NCI-H2029 treated with DMSO at 0.1 percent for 48 hours (cell line): ENCODE measurements around the gene ERICH3.

ENCODE experiments used
- DNase-seq: peaks from one replicate; lab custom pipeline; 2025; lab: John Stamatoyannopoulos, UW

ERICH3 gene

GRCh38 chr1:74591949-74592348 is 81.6 kb downstream of the ERICH3 start:
- DNase-seq, result no peak

GRCh38 chr1:74590288-74590687 is 83.3 kb downstream of the ERICH3 start:
- no peak for DNase-seq

- DNase-seq, result no peak
Measured at GRCh38 chr1:74587888-74588287, 85.7 kb downstream of the ERICH3 start.

GRCh38 chr1:74586253-74586897 is 87.2 kb downstream of the ERICH3 start:
- DNase-seq, result no peak

GRCh38 chr1:74584185-74584584 is 89.4 kb downstream of the ERICH3 start:
- no peak for DNase-seq

GRCh38 chr1:74583397-74583796 is 90.2 kb downstream of the ERICH3 start:
- DNase-seq, result no peak

- DNase-seq, result no peak
Measured at GRCh38 chr1:74579425-74579824, 94.2 kb downstream of the ERICH3 start.

GRCh38 chr1:74578101-74578500 is 95.5 kb downstream of the ERICH3 start:
- DNase-seq, result no peak

- DNase-seq, result no peak
Measured at GRCh38 chr1:74571891-74572290, 101.7 kb downstream of the ERICH3 start.

GRCh38 chr1:74571493-74571800 is 102.1 kb downstream of the ERICH3 start:
- DNase-seq, result no peak

- no peak for DNase-seq
Measured at GRCh38 chr1:74570797-74571492, 102.6 kb downstream of the ERICH3 start.

- no peak for DNase-seq
Measured at GRCh38 chr1:74549932-74550331, 123.7 kb downstream of the ERICH3 start.

GRCh38 chr1:74548961-74549750 is 124.4 kb downstream of the ERICH3 start:
- DNase-seq, result no peak

GRCh38 chr1:74545821-74546220 is 127.8 kb downstream of the ERICH3 start:
- no peak for DNase-seq

- no peak for DNase-seq
Measured at GRCh38 chr1:74534241-74534640, 139.4 kb downstream of the ERICH3 start.

GRCh38 chr1:74531796-74532195 is 141.8 kb downstream of the ERICH3 start:
- DNase-seq, result no peak

- DNase-seq, result no peak
Measured at GRCh38 chr1:74530892-74531291, 142.7 kb downstream of the ERICH3 start.

- no peak for DNase-seq
Measured at GRCh38 chr1:74528123-74528522, 145.5 kb downstream of the ERICH3 start.

- no peak for DNase-seq
Measured at GRCh38 chr1:74526708-74527107, 146.9 kb downstream of the ERICH3 start.

GRCh38 chr1:74523873-74524480 is 149.6 kb downstream of the ERICH3 start:
- DNase-seq, result no peak

- DNase-seq, result no peak
Measured at GRCh38 chr1:74522148-74522547, 151.4 kb downstream of the ERICH3 start.
